ENCODE measurements around the gene CHTOP.

CHTOP gene

GRCh38 chr1:153693466-153693865 lies 59.6 kb downstream of the CHTOP start:
- no peak for TF ChIP-seq CTCF (IDR thresholded peaks at IDR 0.05; ENCODE audit: extremely low read depth, insufficient read depth, missing control alignments)
- DNase-seq (ENCODE audit: low spot score): no peak
- in situ Hi-C loops (cut with MboI; ENCODE audit: low pct_unique_long_range_greater_than_20kb, low sequenced_read_pairs, unreplicated experiment): no loop called here
